Cortex of kidney (tissue), 1 donor: ENCODE measurements around the gene SATB1.
"Not testable (repeated sequence)": the region's sequence is repeated elsewhere in the genome, so short reads cannot be mapped to it uniquely, and the experiment has no call there.

Experiments
- DNase-seq: peaks from one replicate; lab custom pipeline; 2025; lab: John Stamatoyannopoulos, UW

SATB1 gene

GRCh38 chr3:18351823-18352744, 73.1 kb downstream of the SATB1 start:
- DNase-seq, result no peak

- DNase-seq, result no peak
These were observed 74.0 kb downstream of the SATB1 start for GRCh38 chr3:18351069-18351628.

- DNase-seq, result no peak
These were observed 75.8 kb downstream of the SATB1 start for GRCh38 chr3:18349197-18349798.

- no peak for DNase-seq
These were observed 79.0 kb downstream of the SATB1 start for GRCh38 chr3:18346097-18346496.

GRCh38 chr3:18345015-18345367, 80.1 kb downstream of the SATB1 start:
- no peak for DNase-seq

- DNase-seq, result no peak
These were observed 80.7 kb downstream of the SATB1 start for GRCh38 chr3:18344306-18345014.

GRCh38 chr3:18343809-18344208, 81.3 kb downstream of the SATB1 start:
- DNase-seq, result no peak

GRCh38 chr3:18338827-18339514, 86.2 kb downstream of the SATB1 start:
- DNase-seq, result no peak

GRCh38 chr3:18337231-18337630, 87.9 kb downstream of the SATB1 start:
- no peak for DNase-seq

GRCh38 chr3:18334837-18335601, 90.1 kb downstream of the SATB1 start:
- DNase-seq, result no peak

- not testable (repeated sequence) for DNase-seq
These were observed 94.2 kb downstream of the SATB1 start for GRCh38 chr3:18330772-18331441.

GRCh38 chr3:18308096-18308650, 117.0 kb downstream of the SATB1 start:
- no peak for DNase-seq

GRCh38 chr3:18307529-18307928, 117.6 kb downstream of the SATB1 start:
- DNase-seq, result no peak

- DNase-seq, result no peak
These were observed 122.6 kb downstream of the SATB1 start for GRCh38 chr3:18302517-18302916.

- no peak for DNase-seq
These were observed 123.4 kb downstream of the SATB1 start for GRCh38 chr3:18301781-18302180.

GRCh38 chr3:18300916-18301315, 124.2 kb downstream of the SATB1 start:
- DNase-seq, result no peak

GRCh38 chr3:18297126-18297525, 128.0 kb downstream of the SATB1 start:
- DNase-seq, result no peak
